OCI-LY1 (cell line): ENCODE data around the gene TRMT6.

Experiments
- H2AFZ ChIP-seq: fragments of 200-600 bp; sonication (generic), shearing (Covaris generic); 2 replicates; pipeline ENCODE4 v1.6.0; 2014; ENCODE audit warnings: antibody characterized with exemption, mild to moderate bottlenecking, low read length
- H3F3A ChIP-seq: fragments of 200-600 bp; sonication (generic), shearing (Covaris generic); 2 replicates; pipeline ENCODE4 v1.6.0; 2014; ENCODE audit warnings: mild to moderate bottlenecking, antibody characterized with exemption, low read length, moderate library complexity; ENCODE audit not compliant: insufficient read depth
- H3K27ac ChIP-seq: fragments of 200-600 bp; sonication (generic); 2 replicates; pipeline ENCODE4 v1.5.1; 2014; ENCODE audit warnings: low read length, mixed run types, mild to moderate bottlenecking, low read depth; ENCODE audit not compliant: poor library complexity, severe bottlenecking
- H3K27me3 ChIP-seq: fragments of 200-600 bp; sonication (generic); 2 replicates; pipeline ENCODE4 v1.6.0; 2014; ENCODE audit warnings: antibody characterized with exemption, mild to moderate bottlenecking, low read length, moderate library complexity; ENCODE audit not compliant: insufficient read depth
- H3K36me3 ChIP-seq: fragments of 200-600 bp; sonication (generic); 2 replicates; pipeline ENCODE4 v1.6.1; 2014; ENCODE audit warnings: mild to moderate bottlenecking, antibody characterized with exemption, low read length, moderate library complexity, mixed read lengths; ENCODE audit not compliant: insufficient read depth
- H3K4me1 ChIP-seq: fragments of 200-600 bp; sonication (generic); 2 replicates; pipeline ENCODE4 v1.5.1; 2014; ENCODE audit warnings: mild to moderate bottlenecking, low read length, moderate library complexity; ENCODE audit not compliant: insufficient read depth, severe bottlenecking
- H3K4me2 ChIP-seq: fragments of 200-600 bp; sonication (generic), shearing (Covaris generic); 2 replicates; pipeline ENCODE4 v1.6.1; 2014; ENCODE audit warnings: low read length
- H3K4me3 ChIP-seq: fragments of 200-600 bp; sonication (generic); 2 replicates; pipeline ENCODE4 v1.5.1; 2014; ENCODE audit warnings: low read length, low read depth, mild to moderate bottlenecking, mixed read lengths; ENCODE audit not compliant: poor library complexity, severe bottlenecking
- H3K79me2 ChIP-seq: fragments of 200-600 bp; shearing (Covaris generic); 2 replicates; pipeline ENCODE4 v1.6.1; 2016; ENCODE audit warnings: mixed run types, low read length, mixed read lengths; ENCODE audit not compliant: insufficient read depth
- H3K9ac ChIP-seq: fragments of 200-600 bp; sonication (generic), shearing (Covaris generic); 2 replicates; pipeline ENCODE4 v1.6.1; 2014; ENCODE audit warnings: mild to moderate bottlenecking, low read length, mixed read lengths
- H3K9me2 ChIP-seq: fragments of 200-600 bp; sonication (generic), shearing (Covaris generic); 2 replicates; pipeline ENCODE4 v1.6.1; 2014; ENCODE audit warnings: low read depth, mild to moderate bottlenecking, low read length, mixed read lengths
- H3K9me3 ChIP-seq: fragments of 200-600 bp; shearing (Covaris generic); 2 replicates; pipeline ENCODE4 v1.6.1; 2014; ENCODE audit warnings: low read length, mixed read lengths
- H4K20me1 ChIP-seq: fragments of 200-600 bp; sonication (generic), shearing (Covaris generic); 2 replicates; pipeline ENCODE4 v1.6.0; 2016; ENCODE audit warnings: mild to moderate bottlenecking, low read length; ENCODE audit not compliant: insufficient read depth
- EZH2 ChIP-seq: fragments of 200-600 bp; sonication (generic), shearing (Covaris generic); IDR thresholded peaks from 2 replicates; pipeline ENCODE4 v1.8.0; 2017; ENCODE audit warnings: borderline replicate concordance, mixed run types, mild to moderate bottlenecking, antibody characterized with exemption, low read length, moderate library complexity, mixed read lengths
- TF ChIP-seq, protein P1 (sequence below): fragments of 200-600 bp; sonication (generic), shearing (Covaris generic); IDR thresholded peaks from 2 replicates; pipeline ENCODE4 v1.5.1; 2017; ENCODE audit warnings: mild to moderate bottlenecking, antibody characterized with exemption, low read length, moderate library complexity, mixed read lengths

The TRMT6 gene

DNA sequence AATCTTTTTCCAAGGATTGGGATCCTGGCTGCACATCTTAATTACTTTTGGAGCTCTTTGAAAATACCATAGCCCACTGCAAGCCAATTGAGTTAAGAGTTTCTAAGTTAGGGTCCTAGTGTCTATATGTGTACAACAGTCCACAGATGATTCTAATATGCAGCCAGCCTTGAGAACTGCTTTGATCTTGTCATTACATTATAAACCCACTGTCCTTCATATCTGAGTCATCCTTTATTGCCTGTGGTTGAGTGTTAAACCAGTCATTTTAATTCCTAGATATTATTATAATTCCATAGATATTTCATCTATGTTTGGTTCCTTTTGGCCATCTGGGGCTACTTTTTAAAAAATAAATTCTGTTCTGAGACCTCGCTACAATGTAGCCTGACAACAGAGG lies 24.2 kb upstream of the TRMT6 start:
- no peaks in the 10 kb centered on the region for H3F3A ChIP-seq
- no peak overlapping the region for H2AFZ ChIP-seq
- H3K36me3 ChIP-seq = peaks cover 82% of the 10 kb centered on the region
- no peaks in the 10 kb centered on the region for H3K9me3 ChIP-seq
- no peak for TF ChIP-seq EZH2
- TF ChIP-seq, protein P1, sequence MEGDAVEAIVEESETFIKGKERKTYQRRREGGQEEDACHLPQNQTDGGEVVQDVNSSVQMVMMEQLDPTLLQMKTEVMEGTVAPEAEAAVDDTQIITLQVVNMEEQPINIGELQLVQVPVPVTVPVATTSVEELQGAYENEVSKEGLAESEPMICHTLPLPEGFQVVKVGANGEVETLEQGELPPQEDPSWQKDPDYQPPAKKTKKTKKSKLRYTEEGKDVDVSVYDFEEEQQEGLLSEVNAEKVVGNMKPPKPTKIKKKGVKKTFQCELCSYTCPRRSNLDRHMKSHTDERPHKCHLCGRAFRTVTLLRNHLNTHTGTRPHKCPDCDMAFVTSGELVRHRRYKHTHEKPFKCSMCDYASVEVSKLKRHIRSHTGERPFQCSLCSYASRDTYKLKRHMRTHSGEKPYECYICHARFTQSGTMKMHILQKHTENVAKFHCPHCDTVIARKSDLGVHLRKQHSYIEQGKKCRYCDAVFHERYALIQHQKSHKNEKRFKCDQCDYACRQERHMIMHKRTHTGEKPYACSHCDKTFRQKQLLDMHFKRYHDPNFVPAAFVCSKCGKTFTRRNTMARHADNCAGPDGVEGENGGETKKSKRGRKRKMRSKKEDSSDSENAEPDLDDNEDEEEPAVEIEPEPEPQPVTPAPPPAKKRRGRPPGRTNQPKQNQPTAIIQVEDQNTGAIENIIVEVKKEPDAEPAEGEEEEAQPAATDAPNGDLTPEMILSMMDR = no peak
- H3K9ac ChIP-seq = no peak overlapping the region
- no peaks in the 10 kb centered on the region for H4K20me1 ChIP-seq
- no peak overlapping the region for H3K4me2 ChIP-seq
- H3K9me2 ChIP-seq = no peaks in the 10 kb centered on the region
- H3K27ac ChIP-seq = no peak overlapping the region
- H3K79me2 ChIP-seq = no peaks in the 10 kb centered on the region
- no peak overlapping the region for H3K4me3 ChIP-seq
- H3K4me1 ChIP-seq = no peaks in the 10 kb centered on the region
- H3K27me3 ChIP-seq = no peaks in the 10 kb centered on the region

DNA sequence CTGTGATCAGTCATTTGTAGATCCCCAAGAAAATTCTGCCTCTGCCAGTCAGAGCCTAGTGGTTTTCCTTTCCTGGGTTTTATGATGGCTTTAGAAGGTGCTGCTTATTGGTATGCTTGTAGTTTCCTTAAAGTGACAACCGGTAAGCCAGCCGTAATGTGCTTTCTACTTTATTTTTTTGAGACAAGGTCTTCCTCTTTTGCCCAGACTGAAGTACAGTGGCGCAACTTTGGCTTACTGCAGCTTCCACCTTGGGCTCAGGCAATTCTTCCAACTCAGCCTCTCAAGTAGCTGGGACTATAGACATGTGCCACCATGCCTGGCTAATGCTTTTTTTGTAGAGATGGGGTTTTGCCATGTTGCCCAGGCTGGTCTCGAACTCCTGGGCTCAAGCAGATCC lies 23.6 kb upstream of the TRMT6 start:
- H3K79me2 ChIP-seq = no peaks in the 10 kb centered on the region
- H3K27me3 ChIP-seq = no peaks in the 10 kb centered on the region
- no peaks in the 10 kb centered on the region for H3K9me3 ChIP-seq
- no peaks in the 10 kb centered on the region for H3K4me1 ChIP-seq
- no peaks in the 10 kb centered on the region for H3K9me2 ChIP-seq
- no peak overlapping the region for H3K27ac ChIP-seq
- no peaks in the 10 kb centered on the region for H3F3A ChIP-seq
- H2AFZ ChIP-seq = no peak overlapping the region
- no peak overlapping the region for H3K4me2 ChIP-seq
- no peak overlapping the region for H3K4me3 ChIP-seq
- H3K9ac ChIP-seq = no peak overlapping the region
- peaks cover 82% of the 10 kb centered on the region for H3K36me3 ChIP-seq
- no peaks in the 10 kb centered on the region for H4K20me1 ChIP-seq
- TF ChIP-seq, protein P1 = no peak
- no peak for TF ChIP-seq EZH2

DNA sequence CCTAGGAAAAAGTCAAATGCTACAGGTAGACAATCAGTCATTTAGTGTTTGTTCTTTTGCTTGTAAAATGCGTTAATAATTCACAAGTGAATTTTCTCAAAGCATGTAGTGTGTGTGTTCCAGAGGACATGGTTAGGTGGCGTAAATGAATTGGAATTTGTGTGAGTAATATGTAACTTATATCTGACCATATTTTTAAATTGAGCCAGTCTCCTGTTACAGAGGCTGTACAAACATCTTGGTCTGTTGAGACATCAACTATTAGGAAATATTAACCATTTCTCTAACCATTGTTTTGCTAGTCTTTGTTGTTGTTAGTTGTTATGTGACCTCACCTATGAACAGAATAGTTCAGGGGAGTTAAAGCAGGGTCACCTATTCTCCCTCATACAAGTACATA lies 22.8 kb upstream of the TRMT6 start:
- no peaks in the 10 kb centered on the region for H3K4me1 ChIP-seq
- no peak overlapping the region for H3K4me3 ChIP-seq
- H3K27me3 ChIP-seq = no peaks in the 10 kb centered on the region
- no peaks in the 10 kb centered on the region for H3K79me2 ChIP-seq
- no peaks in the 10 kb centered on the region for H4K20me1 ChIP-seq
- H3K27ac ChIP-seq = no peak overlapping the region
- no peak overlapping the region for H3K9ac ChIP-seq
- no peak overlapping the region for H3K4me2 ChIP-seq
- H2AFZ ChIP-seq = no peak overlapping the region
- H3K9me2 ChIP-seq = no peaks in the 10 kb centered on the region
- no peaks in the 10 kb centered on the region for H3K9me3 ChIP-seq
- TF ChIP-seq EZH2 = no peak
- TF ChIP-seq, protein P1 = no peak
- peaks cover 82% of the 10 kb centered on the region for H3K36me3 ChIP-seq
- no peaks in the 10 kb centered on the region for H3F3A ChIP-seq
